C4-2B (cell line): ENCODE results near the gene AKNAD1.

Experiments used
- ZFX ChIP-seq: fragments of 450-650 bp; IDR thresholded peaks from 2 replicates; pipeline ENCODE4 v1.6.1; 2017
- TF ChIP-seq, protein P1 (sequence below): fragments of 450-650 bp; conservative IDR thresholded peaks from 2 replicates; pipeline ENCODE4 v1.5.1; 2017; ENCODE audit warnings: mild to moderate bottlenecking

DNA sequence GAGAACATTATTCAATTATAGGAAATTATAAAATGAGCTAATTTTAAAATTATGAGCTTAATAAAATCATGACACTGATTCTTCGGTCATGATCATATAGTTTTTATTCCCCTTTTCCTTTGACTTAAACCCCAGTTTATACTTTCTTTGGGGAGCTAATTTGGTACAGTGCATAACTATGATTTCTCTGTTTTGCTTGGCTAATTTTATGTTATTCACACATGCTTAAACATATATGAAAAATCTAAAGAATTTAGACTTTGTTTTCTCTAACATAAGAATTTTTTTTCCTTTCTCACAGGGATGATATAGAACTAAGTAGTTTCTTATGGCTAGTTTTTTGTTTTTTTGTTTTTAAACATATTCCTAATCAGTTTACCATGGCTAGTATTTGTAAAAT, 57.9 kb downstream of the AKNAD1 start:
- TF ChIP-seq, protein P1, sequence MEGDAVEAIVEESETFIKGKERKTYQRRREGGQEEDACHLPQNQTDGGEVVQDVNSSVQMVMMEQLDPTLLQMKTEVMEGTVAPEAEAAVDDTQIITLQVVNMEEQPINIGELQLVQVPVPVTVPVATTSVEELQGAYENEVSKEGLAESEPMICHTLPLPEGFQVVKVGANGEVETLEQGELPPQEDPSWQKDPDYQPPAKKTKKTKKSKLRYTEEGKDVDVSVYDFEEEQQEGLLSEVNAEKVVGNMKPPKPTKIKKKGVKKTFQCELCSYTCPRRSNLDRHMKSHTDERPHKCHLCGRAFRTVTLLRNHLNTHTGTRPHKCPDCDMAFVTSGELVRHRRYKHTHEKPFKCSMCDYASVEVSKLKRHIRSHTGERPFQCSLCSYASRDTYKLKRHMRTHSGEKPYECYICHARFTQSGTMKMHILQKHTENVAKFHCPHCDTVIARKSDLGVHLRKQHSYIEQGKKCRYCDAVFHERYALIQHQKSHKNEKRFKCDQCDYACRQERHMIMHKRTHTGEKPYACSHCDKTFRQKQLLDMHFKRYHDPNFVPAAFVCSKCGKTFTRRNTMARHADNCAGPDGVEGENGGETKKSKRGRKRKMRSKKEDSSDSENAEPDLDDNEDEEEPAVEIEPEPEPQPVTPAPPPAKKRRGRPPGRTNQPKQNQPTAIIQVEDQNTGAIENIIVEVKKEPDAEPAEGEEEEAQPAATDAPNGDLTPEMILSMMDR = no peak
- no peak for TF ChIP-seq ZFX
